HG03520 (cell line): ENCODE results near the gene ATP5F1A.
"Not testable (repeated sequence)": the region's sequence is repeated elsewhere in the genome, so short reads cannot be mapped to it uniquely, and the experiment has no call there.

Experiments
- ATAC-seq: cut with Tn5 transposase; IDR thresholded peaks from one replicate; pipeline ENCODE4 v1.9.1; 2021; ENCODE audit warnings: mild to moderate bottlenecking, moderate library complexity; ENCODE audit not compliant: unreplicated experiment

ATP5F1A gene

DNA sequence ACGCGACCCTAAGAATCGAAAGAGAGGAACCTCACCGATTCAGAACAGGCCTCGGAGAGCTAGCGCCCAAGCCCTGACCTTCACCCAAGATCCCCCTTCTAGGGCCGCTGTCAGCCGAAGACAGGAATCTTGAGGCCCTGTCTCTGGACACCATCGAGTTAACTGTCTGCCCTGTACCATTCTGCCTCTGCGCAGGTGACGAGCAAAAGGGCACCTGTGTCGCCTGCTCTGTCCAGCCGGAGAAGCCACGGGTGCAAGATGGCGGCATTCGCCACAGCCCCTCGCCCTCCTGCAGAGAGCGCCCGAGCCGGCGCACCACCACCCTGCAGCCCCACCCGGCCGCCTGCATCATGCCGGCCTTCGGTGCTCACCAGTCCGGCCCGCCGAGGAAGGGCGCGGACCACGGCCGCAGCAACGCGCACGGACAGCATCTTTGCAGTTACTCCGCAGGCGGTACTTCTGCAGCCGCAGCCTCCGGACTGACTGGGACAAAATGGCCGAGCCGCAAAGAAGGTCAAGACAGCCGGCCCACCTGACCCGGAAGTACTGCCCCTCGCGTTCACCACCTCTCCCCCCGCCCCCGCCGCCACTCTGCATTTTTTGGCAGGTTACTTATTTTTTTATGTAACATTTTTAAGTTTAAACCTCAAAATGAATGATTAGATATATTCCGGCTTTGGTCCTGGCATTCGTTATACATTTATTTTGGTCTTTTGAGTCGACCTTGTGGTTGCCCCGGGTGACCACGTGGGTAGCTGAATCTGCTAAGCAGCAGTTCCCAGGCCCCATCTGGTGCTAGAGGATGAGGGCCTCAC, at the start of gene ATP5F1A:
Gene ATP5F1A (minus strand): TSS at position 496 of the 815 bp plus-strand sequence. CDS start 65 bp downstream, at position 431.
- peak; percentile 75 for ATAC-seq

GRCh38 chr18:46141199-46141598, 43.1 kb upstream of the ATP5F1A start:
- no peak for ATAC-seq

DNA sequence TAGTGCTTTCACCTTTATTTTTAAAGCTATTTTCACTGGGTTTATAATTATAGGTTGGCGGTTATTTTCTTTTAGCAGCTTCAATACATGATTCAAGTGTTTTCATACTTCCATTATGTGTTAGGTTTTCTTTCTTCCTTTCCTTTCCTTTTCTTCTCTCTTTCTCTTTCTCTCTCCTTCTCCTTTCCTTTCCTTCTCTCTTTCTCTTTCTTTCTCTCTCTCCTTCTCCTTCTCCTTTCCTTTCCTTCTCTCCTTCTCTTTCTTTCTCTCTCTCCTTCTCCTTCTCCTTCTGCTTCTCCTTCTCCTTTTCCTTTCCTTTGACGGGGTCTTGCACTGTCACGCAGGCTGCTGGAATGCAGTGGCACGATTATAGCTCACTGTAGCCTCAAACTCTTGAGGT, 42.1 kb upstream of the ATP5F1A start:
- no peak for ATAC-seq

GRCh38 chr18:46134920-46135675, 37.0 kb upstream of the ATP5F1A start:
- ATAC-seq = no peak

DNA sequence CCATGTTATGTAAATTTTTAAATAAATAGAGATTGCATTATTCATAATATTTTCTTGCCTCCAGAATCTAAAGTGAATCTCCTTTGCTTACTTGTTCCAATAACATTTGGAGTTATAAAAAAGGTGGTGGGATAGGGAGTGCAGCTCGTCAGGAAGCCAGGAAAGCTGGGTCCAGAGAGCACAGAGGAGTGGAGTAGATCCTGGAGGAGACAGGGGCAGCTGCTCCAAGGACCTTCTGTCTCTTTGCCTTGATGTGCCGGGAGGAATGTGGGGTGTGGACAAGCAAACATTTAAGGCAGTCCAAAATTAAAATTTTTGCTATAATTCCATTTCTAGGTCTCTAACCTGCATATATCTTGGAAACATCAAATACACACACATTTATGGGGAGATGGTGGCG, 35.4 kb upstream of the ATP5F1A start:
- no peak for ATAC-seq

DNA sequence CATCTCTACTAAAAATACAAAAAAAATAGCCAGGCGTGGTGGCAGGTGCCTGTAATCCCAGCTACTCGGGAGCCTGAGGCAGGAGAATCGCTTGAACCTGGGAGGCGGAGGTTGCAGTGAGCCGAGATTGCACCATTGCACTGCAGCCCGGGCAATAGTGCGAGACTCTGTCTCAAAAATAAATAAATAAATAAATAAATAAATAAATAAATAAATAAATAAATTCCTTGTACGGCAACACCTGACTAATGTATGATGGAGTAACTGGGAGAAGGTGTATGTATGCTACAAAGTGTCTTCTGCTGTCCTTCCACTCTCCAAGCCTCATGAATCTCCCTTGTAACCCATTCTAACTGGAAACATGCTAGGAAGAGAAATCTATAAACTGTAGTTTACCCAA, 32.5 kb upstream of the ATP5F1A start:
- not testable (repeated sequence) for ATAC-seq

DNA sequence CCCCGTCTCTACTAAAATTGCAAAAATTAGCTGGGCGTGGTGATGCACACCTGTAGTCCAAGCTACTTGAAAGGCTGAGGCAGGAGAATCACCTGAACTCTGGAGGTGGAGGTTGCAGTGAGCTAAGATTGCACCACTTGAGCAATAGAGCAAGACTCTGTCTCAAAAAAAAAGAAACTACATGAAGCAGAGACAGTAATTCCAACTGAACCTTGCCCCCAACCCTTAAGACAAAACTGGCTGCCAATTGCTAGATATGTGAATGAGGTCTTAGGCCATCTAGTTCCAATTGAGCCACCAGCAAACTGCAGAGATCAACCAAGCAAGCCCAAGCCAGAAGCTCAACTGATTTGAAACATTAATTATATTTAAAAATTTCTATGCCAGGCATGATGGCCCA, 32.0 kb upstream of the ATP5F1A start:
- no peak for ATAC-seq

DNA sequence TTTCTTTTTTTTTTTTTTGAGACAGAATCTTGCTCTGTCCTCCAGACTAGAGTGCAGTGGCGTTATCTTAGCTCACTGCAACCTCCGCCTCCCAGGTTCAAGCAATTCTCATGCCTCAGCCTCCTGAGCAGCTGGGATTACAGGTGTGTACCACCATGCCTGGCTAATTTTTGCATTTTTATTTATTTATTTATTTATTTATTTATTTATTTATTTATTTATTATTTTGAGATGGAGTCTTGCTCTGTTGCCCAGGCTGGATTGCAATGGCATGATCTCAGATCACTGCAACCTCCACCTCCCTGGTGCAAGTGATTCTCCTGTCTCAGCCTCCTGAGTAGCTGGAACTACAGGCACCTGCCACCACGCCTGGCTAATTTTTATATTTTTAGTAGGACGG, 28.5 kb upstream of the ATP5F1A start:
- not testable (repeated sequence) for ATAC-seq

- ATAC-seq = no peak
Observed at GRCh38 chr18:46113751-46114150, 15.7 kb upstream of the ATP5F1A start.

GRCh38 chr18:46110406-46110805, 12.3 kb upstream of the ATP5F1A start:
- no peak for ATAC-seq

- ATAC-seq = no peak
Observed at GRCh38 chr18:46109386-46109785, 11.3 kb upstream of the ATP5F1A start.

GRCh38 chr18:46104128-46104911, 6.2 kb upstream of the ATP5F1A start, which contains the start of gene HAUS1:
Gene HAUS1, plus strand, starts transcription at chr18:46104385. Its CDS starts 27 bp downstream, at chr18:46104412.
- peak; percentile 90 for ATAC-seq

GRCh38 chr18:46099463-46099862, 1.4 kb upstream of the ATP5F1A start:
- no peak for ATAC-seq

- peak; percentile 2 for ATAC-seq
Observed at GRCh38 chr18:46098616-46098933, 479 bp upstream of the ATP5F1A start.

GRCh38 chr18:46097431-46097800, 680 bp downstream of the ATP5F1A start:
- peak; percentile 15 for ATAC-seq

- no peak for ATAC-seq
Observed at GRCh38 chr18:46096651-46097300, 1.3 kb downstream of the ATP5F1A start.

GRCh38 chr18:46095532-46095931, 2.6 kb downstream of the ATP5F1A start:
- ATAC-seq = no peak

DNA sequence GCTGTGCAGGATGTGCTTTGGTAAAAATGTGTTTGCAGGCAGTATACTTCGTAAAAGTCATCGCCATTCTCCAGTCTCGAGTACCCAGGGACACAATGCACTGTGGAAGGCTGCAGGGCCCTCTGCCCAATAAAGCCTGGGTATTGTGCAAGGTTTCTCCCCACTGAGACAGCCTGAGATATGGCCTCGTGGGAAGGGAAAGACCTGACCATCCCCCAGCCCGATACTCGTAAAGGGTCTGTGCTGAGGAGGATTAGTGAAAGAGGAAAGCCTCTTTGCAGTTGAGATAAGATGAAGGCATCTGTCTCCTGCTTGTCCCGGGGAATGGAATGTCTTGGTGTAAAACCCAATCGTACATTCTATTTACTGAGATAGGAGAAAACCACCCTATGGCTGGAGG, 9.6 kb downstream of the ATP5F1A start:
- ATAC-seq = not testable (repeated sequence)

GRCh38 chr18:46084431-46084830, 13.7 kb downstream of the ATP5F1A start:
- ATAC-seq = no peak

GRCh38 chr18:46080156-46080555, 17.9 kb downstream of the ATP5F1A start:
- no peak for ATAC-seq

DNA sequence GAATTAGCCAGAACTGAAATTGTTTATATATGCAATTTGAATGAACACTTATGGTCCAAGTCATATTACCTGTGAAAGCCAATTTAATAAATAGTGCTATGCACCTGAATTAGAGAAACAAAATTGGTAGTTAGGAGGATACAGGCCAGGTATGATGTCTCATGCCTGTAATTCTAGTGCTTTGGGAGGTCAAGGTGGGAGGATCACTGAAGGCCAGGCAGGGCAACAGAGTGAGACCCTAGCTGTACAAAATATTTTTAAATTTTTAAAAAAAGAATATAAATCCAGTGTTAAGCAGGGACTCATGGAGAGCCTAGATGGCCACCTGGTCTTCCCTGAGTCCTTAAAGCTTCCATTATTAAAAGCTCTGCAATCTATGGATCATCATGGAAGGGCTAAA, 18.8 kb downstream of the ATP5F1A start:
- ATAC-seq = no peak
